DND-41 (cell line): ENCODE data around the gene RIN1.
"Not testable (repeated sequence)": the region's sequence is repeated elsewhere in the genome, so short reads cannot be mapped to it uniquely, and the experiment has no call there.

ENCODE experiments used
- ATAC-seq: fragments of 200-7000 bp; cut with Tn5 transposase; 3 replicates; pipeline ENCODE4 v1.9.1; 2021; ENCODE audit warnings: low read depth; ENCODE audit not compliant: insufficient read depth
- DNase-seq: peaks from one replicate; pipeline ENCODE4 v3.0.0-alpha.2; 2020
- H2AFZ ChIP-seq: 2 replicates; pipeline ENCODE4 v1.6.0; 2012; ENCODE audit warnings: low read depth, low read length
- H3K27ac ChIP-seq: 2 replicates; pipeline ENCODE4 v1.5.1; 2012; ENCODE audit warnings: low read length, inconsistent platforms
- H3K27me3 ChIP-seq: fragments of 200-600 bp; sonication (generic); 2 replicates; pipeline ENCODE4 v1.6.0; 2012; ENCODE audit warnings: low read length, mild to moderate bottlenecking, inconsistent platforms; ENCODE audit not compliant: insufficient read depth, poor library complexity
- H3K36me3 ChIP-seq: 2 replicates; pipeline ENCODE4 v1.5.1; 2012; ENCODE audit warnings: low read length, inconsistent platforms; ENCODE audit not compliant: insufficient read depth
- H3K4me1 ChIP-seq: 2 replicates; pipeline ENCODE4 v1.5.1; 2012; ENCODE audit warnings: mild to moderate bottlenecking, low read length; ENCODE audit not compliant: insufficient read depth
- H3K4me2 ChIP-seq: 2 replicates; pipeline ENCODE4 v1.6.0; 2012; ENCODE audit warnings: mild to moderate bottlenecking, moderate library complexity, low read length, inconsistent platforms; ENCODE audit not compliant: insufficient read depth
- H3K4me3 ChIP-seq, 2 experiments: fragments of 200-600 bp in 1 of 2; shearing (Covaris generic) in 1 of 2; 2 replicates each; pipeline ENCODE4 v1.5.1; 2012 to 2016; ENCODE audit warnings: inconsistent platforms in 2 of 2, low read length in 2 of 2, mild to moderate bottlenecking in 2 of 2, low read depth in 1 of 2, moderate library complexity in 1 of 2
- H3K79me2 ChIP-seq: 2 replicates; pipeline ENCODE4 v1.6.0; 2012; ENCODE audit warnings: low read length, inconsistent platforms; ENCODE audit not compliant: insufficient read depth
- H3K9ac ChIP-seq: 2 replicates; pipeline ENCODE4 v1.6.0; 2012; ENCODE audit warnings: low read depth, mild to moderate bottlenecking, inconsistent platforms, low read length, moderate library complexity
- H3K9me3 ChIP-seq: 2 replicates; pipeline ENCODE4 v1.5.1; 2012; ENCODE audit warnings: low read length, moderate library complexity, mild to moderate bottlenecking, inconsistent platforms; ENCODE audit not compliant: insufficient read depth, severe bottlenecking
- H4K20me1 ChIP-seq: 2 replicates; pipeline ENCODE4 v1.6.0; 2012; ENCODE audit warnings: low read length; ENCODE audit not compliant: insufficient read depth
- EZH2 ChIP-seq: IDR thresholded peaks from 3 replicates; pipeline ENCODE4 v1.6.1; 2012; ENCODE audit warnings: borderline replicate concordance, low read depth, mild to moderate bottlenecking, moderate library complexity, low read length, inconsistent platforms; ENCODE audit not compliant: severe bottlenecking
- TF ChIP-seq, protein P1 (sequence below): IDR thresholded peaks from 2 replicates; pipeline ENCODE4 v1.5.1; 2012; ENCODE audit warnings: borderline replicate concordance, low read length, moderate library complexity, mild to moderate bottlenecking; ENCODE audit not compliant: poor library complexity, severe bottlenecking; ENCODE audit errors: extremely low read depth

The RIN1 gene

DNA sequence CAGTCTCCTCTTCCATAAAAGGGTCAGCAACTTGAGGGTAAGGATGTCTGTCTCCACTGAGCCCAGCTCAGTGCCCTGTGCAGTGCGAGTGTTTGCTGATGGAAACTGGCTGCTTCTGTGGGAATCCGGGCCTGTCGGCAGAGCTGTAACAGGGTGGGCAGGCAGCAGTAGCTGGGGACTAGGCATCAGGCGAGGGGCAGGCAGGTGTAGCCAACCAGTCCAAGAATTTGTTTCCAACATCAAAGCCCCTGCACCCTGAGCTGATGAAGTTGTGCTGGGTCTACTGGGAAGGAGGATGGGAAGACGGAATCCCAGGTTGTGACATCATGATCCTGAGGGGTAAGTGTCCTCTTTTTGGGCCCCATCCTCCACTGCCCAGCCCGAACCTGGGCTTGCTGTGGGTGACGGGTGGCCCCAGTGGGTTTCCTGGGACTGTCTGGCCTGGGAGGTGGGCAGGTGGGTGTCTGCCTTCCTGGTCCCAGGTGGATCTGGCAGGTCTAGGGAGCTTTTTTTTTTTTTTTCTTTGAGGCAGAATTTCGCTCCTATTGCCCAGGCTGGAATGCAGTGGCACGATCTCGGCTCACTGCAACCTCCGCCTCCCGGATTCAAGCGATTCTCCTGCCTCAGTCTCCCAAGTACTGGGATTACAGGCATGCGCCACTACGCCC is 24.3 kb upstream of the RIN1 start:
- H3K4me1 ChIP-seq: no peaks in the 10 kb centered on the region
- no peaks in the 10 kb centered on the region for H4K20me1 ChIP-seq
- no peak overlapping the region for H3K9ac ChIP-seq
- no peaks in the 10 kb centered on the region for H3K79me2 ChIP-seq
- ATAC-seq (no peak), DNase-seq (no peak)
- H3K4me2 ChIP-seq: no peak overlapping the region
- TF ChIP-seq, protein P1, sequence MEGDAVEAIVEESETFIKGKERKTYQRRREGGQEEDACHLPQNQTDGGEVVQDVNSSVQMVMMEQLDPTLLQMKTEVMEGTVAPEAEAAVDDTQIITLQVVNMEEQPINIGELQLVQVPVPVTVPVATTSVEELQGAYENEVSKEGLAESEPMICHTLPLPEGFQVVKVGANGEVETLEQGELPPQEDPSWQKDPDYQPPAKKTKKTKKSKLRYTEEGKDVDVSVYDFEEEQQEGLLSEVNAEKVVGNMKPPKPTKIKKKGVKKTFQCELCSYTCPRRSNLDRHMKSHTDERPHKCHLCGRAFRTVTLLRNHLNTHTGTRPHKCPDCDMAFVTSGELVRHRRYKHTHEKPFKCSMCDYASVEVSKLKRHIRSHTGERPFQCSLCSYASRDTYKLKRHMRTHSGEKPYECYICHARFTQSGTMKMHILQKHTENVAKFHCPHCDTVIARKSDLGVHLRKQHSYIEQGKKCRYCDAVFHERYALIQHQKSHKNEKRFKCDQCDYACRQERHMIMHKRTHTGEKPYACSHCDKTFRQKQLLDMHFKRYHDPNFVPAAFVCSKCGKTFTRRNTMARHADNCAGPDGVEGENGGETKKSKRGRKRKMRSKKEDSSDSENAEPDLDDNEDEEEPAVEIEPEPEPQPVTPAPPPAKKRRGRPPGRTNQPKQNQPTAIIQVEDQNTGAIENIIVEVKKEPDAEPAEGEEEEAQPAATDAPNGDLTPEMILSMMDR: no peak
- TF ChIP-seq EZH2: no peak
- H3K4me3 ChIP-seq: no peak overlapping the region
- peaks cover 29% of the 10 kb centered on the region for H3K36me3 ChIP-seq
- no peak overlapping the region for H3K27ac ChIP-seq
- H3K27me3 ChIP-seq: no peaks in the 10 kb centered on the region
- H2AFZ ChIP-seq: no peak overlapping the region
- H3K9me3 ChIP-seq: no peaks in the 10 kb centered on the region

DNA sequence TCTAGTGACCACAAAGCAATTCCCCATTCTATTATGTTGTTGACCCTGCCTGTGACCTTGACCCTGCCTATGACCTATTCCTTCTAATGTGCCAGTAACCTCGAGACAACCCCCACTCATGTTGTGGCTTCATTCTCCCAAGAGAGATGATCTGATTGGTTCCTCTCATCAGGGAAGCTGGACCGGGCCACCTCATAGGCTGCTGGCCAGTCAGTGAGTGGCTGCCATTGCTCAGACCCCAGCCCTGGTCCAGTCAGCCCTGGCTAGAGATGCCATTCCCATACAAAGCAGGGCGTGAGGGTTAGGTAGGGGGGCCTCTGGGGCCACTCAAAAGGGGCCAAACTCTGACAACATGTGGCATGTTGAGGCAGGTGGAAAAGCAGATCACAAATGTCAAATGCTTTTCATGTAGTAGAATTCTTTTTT is 23.4 kb upstream of the RIN1 start:
- H3K36me3 ChIP-seq: peaks cover 29% of the 10 kb centered on the region

DNA sequence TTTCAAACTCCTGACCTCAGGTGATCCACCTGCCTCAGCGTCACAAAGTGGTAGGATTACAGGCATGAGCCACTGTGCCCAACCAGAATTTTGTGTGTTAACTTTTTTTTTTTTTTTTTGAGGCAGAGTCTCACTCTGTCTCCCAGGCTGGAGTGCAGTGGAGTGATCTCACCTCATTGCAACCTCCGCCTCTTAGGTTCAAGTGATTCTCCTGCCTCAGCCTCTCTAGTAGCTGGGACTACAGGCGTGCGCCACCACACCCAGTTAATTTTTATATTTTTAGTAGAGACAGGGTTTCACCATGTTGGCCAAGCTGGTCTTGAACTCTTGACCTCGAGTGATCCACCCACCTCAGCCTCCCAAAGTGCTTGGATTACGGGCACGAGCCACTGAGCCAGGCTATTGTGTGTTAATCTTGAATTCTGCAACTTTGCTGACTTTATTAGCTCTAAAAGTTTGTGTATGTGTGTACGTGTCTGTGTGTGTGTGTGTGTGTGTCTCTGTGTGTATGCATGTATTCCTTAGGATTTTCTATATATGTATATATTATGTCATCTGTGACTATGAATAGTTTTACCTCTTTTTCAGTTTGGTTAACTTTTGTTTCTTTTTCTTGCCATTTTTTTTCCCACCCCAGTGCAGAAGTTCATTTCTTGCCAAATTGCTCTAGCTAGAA is 14.5 kb upstream of the RIN1 start:
- not testable (repeated sequence) for H3K4me3 ChIP-seq, H3K27me3 ChIP-seq, H3K9ac ChIP-seq, H2AFZ ChIP-seq, H3K27ac ChIP-seq, DNase-seq, H3K4me2 ChIP-seq, H4K20me1 ChIP-seq, ATAC-seq, H3K9me3 ChIP-seq, H3K36me3 ChIP-seq
- peaks cover 25% of the 10 kb centered on the region for H3K79me2 ChIP-seq
- peaks cover 31% of the 10 kb centered on the region for H3K4me1 ChIP-seq

More for the DNA sequence above, 23.4 kb upstream of the RIN1 start:
- Histone ChIP-seq H4K20me1 (no peaks in the 10 kb centered on the region), H3K27ac (no peak overlapping the region), H3K4me3 (no peak overlapping the region), H3K27me3 (no peaks in the 10 kb centered on the region), H2AFZ (no peak overlapping the region), H3K9ac (no peak overlapping the region), H3K79me2 (no peaks in the 10 kb centered on the region), H3K4me1 (no peaks in the 10 kb centered on the region), H3K4me2 (no peak overlapping the region), H3K9me3 (no peaks in the 10 kb centered on the region)
- ATAC-seq (no peak), DNase-seq (no peak)
- TF ChIP-seq, protein P1: no peak
- TF ChIP-seq EZH2: no peak

DNA sequence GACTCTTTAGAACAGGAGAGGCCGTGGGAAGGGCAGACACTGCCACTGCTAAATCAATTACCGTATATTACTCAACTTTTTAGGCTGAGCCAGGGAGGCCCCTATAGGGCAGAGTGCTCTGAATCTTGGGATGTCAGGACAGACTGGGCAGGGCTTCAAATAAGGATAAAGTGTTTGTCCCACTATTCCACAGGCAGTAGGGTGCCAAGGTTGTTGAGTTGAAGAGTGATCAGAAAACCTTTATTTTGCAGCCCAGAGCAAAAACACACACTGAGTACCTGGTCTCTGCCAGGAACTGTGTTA is 12.8 kb upstream of the RIN1 start:
- Histone ChIP-seq H4K20me1 (0 out of 2 replicates have a peak, but pooled peaks cover 4% of the 10 kb centered on the region), H3K4me3 (no peak overlapping the region), H3K4me1 (peaks cover 42% of the 10 kb centered on the region)

More for the DNA sequence above, 12.8 kb upstream of the RIN1 start:
- Histone ChIP-seq H3K79me2 (peaks cover 39% of the 10 kb centered on the region), H3K36me3 (peaks cover 7% of the 10 kb centered on the region), H3K4me2 (peak overlapping the region; percentile 72; the same call in 1 of the 2 replicates), H2AFZ (no peak overlapping the region), H3K27me3 (no peaks in the 10 kb centered on the region), H3K9ac (no peak overlapping the region; the same call in 1 of the 2 replicates), H3K9me3 (no peaks in the 10 kb centered on the region), H3K27ac (no peak overlapping the region)
- DNase-seq (no peak), ATAC-seq (no peak)
- TF ChIP-seq, protein P1: no peak
- TF ChIP-seq EZH2: no peak
